SK-N-SH treated with all-trans-retinoic acid at 6 μM for 48 hours (cell line): ENCODE data around the gene CHST13.

Experiments
- CREB5 ChIP-seq: fragments of 250-450 bp; sonication (Bioruptor Pico); IDR thresholded peaks from 2 replicates; pipeline ENCODE4 v1.5.1; 2020; ENCODE audit warnings: low read depth, mild to moderate bottlenecking, moderate library complexity
- ESRRG ChIP-seq: fragments of 250-450 bp; sonication (Bioruptor Pico); IDR thresholded peaks from 2 replicates; pipeline ENCODE4 v1.6.1; 2021; ENCODE audit warnings: mild to moderate bottlenecking
- GLIS3 ChIP-seq: fragments of 250-450 bp; sonication (Bioruptor Pico); IDR thresholded peaks from 2 replicates; pipeline ENCODE4 v1.5.0; 2020; ENCODE audit warnings: mild to moderate bottlenecking, moderate library complexity
- ISL1 ChIP-seq: fragments of 250-450 bp; sonication (Bioruptor Pico); IDR thresholded peaks from 2 replicates; pipeline ENCODE4 v2.1.2; 2022; ENCODE audit warnings: mild to moderate bottlenecking, moderate library complexity
- PPARA ChIP-seq: fragments of 250-450 bp; sonication (Bioruptor Pico); IDR thresholded peaks from 2 replicates; pipeline ENCODE4 v1.5.0; 2020; ENCODE audit warnings: mild to moderate bottlenecking, borderline replicate concordance
- RARB ChIP-seq: fragments of 250-450 bp; sonication (Bioruptor Pico); IDR thresholded peaks from 2 replicates; pipeline ENCODE4 v1.8.0; 2021; ENCODE audit warnings: mild to moderate bottlenecking, moderate library complexity
- SNAI2 ChIP-seq: fragments of 250-450 bp; sonication (Bioruptor Pico); IDR thresholded peaks from 2 replicates; pipeline ENCODE4 v1.5.0; 2020; ENCODE audit warnings: mild to moderate bottlenecking, moderate library complexity
- TOX ChIP-seq: fragments of 250-450 bp; sonication (Bioruptor Pico); IDR thresholded peaks from 2 replicates; pipeline ENCODE4 v1.8.0; 2021; ENCODE audit warnings: mild to moderate bottlenecking, moderate library complexity, borderline replicate concordance
- ZC3H10 ChIP-seq: fragments of 250-450 bp; sonication (Bioruptor Pico); IDR thresholded peaks from 2 replicates; pipeline ENCODE4 v1.5.1; 2021; ENCODE audit warnings: mild to moderate bottlenecking, moderate library complexity
- ZNF8 ChIP-seq: fragments of 450-650 bp; formaldehyde crosslinking; IDR thresholded peaks from 2 replicates; pipeline ENCODE4 v1.5.0; 2020; ENCODE audit warnings: mild to moderate bottlenecking, moderate library complexity
- TF ChIP-seq, protein P1 (sequence below): fragments of 250-450 bp; sonication (Bioruptor Pico); IDR thresholded peaks from 2 replicates; pipeline ENCODE4 v1.8.0; 2020; ENCODE audit warnings: mild to moderate bottlenecking, moderate library complexity, borderline replicate concordance
- TF ChIP-seq, protein P2 (sequence below): fragments of 250-450 bp; sonication (Bioruptor Pico); IDR thresholded peaks from 2 replicates; pipeline ENCODE4 v1.8.0; 2021; ENCODE audit warnings: low read depth, mild to moderate bottlenecking, moderate library complexity, borderline replicate concordance
- TF ChIP-seq, protein P3 (sequence below): fragments of 250-450 bp; sonication (Bioruptor Pico); IDR thresholded peaks from 2 replicates; pipeline ENCODE4 v1.5.1; 2021; ENCODE audit warnings: mild to moderate bottlenecking, moderate library complexity

- TF ChIP-seq, protein P1, sequence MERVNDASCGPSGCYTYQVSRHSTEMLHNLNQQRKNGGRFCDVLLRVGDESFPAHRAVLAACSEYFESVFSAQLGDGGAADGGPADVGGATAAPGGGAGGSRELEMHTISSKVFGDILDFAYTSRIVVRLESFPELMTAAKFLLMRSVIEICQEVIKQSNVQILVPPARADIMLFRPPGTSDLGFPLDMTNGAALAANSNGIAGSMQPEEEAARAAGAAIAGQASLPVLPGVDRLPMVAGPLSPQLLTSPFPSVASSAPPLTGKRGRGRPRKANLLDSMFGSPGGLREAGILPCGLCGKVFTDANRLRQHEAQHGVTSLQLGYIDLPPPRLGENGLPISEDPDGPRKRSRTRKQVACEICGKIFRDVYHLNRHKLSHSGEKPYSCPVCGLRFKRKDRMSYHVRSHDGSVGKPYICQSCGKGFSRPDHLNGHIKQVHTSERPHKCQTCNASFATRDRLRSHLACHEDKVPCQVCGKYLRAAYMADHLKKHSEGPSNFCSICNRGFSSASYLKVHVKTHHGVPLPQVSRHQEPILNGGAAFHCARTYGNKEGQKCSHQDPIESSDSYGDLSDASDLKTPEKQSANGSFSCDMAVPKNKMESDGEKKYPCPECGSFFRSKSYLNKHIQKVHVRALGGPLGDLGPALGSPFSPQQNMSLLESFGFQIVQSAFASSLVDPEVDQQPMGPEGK (CRISPR knock-in tag): no peak
- TF ChIP-seq CREB5 (no peak), SNAI2 (CRISPR knock-in tag) (no peak), ZNF8 (CRISPR knock-in tag) (no peak), ESRRG (no peak), PPARA (CRISPR knock-in tag) (no peak), TOX (CRISPR knock-in tag) (no peak), GLIS3 (CRISPR knock-in tag) (no peak), ISL1 (CRISPR knock-in tag) (no peak), RARB (CRISPR knock-in tag) (no peak), ZC3H10 (CRISPR knock-in tag) (no peak)
- TF ChIP-seq, protein P2, sequence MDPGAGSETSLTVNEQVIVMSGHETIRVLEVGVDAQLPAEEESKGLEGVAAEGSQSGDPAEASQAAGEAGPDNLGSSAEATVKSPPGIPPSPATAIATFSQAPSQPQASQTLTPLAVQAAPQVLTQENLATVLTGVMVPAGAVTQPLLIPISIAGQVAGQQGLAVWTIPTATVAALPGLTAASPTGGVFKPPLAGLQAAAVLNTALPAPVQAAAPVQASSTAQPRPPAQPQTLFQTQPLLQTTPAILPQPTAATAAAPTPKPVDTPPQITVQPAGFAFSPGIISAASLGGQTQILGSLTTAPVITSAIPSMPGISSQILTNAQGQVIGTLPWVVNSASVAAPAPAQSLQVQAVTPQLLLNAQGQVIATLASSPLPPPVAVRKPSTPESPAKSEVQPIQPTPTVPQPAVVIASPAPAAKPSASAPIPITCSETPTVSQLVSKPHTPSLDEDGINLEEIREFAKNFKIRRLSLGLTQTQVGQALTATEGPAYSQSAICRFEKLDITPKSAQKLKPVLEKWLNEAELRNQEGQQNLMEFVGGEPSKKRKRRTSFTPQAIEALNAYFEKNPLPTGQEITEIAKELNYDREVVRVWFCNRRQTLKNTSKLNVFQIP (CRISPR knock-in tag): no peak
- TF ChIP-seq, protein P3, sequence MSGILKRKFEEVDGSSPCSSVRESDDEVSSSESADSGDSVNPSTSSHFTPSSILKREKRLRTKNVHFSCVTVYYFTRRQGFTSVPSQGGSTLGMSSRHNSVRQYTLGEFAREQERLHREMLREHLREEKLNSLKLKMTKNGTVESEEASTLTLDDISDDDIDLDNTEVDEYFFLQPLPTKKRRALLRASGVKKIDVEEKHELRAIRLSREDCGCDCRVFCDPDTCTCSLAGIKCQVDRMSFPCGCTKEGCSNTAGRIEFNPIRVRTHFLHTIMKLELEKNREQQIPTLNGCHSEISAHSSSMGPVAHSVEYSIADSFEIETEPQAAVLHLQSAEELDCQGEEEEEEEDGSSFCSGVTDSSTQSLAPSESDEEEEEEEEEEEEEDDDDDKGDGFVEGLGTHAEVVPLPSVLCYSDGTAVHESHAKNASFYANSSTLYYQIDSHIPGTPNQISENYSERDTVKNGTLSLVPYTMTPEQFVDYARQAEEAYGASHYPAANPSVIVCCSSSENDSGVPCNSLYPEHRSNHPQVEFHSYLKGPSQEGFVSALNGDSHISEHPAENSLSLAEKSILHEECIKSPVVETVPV (CRISPR knock-in tag): no peak
Observed at GRCh38 chr3:126483321-126483761, 40.6 kb upstream of the CHST13 start.
